BLaER1 treated with 17β-estradiol and CSF1 and Interleukin-3, amounts not matched to agents 10 nM and 100 nM (cell line): ENCODE data around the gene RBP3.

Experiments used
- H3K27ac ChIP-seq, 11 experiments: shearing (Covaris generic); formaldehyde crosslinking; 2 replicates each; pipeline ENCODE4 v1.8.1; 2022
- H3K27me3 ChIP-seq, 11 experiments: shearing (Covaris generic); formaldehyde crosslinking; 2 replicates each; pipeline ENCODE4 v1.8.1; 2022
- H3K36me3 ChIP-seq, 11 experiments: shearing (Covaris generic); formaldehyde crosslinking; 2 replicates each; pipeline ENCODE4 v1.8.1; 2022
- H3K4me1 ChIP-seq, 10 experiments: shearing (Covaris generic); formaldehyde crosslinking; 2 replicates each; pipeline ENCODE4 v1.8.1; 2022
- H3K4me2 ChIP-seq, 11 experiments: shearing (Covaris generic); formaldehyde crosslinking; 2 replicates each; pipeline ENCODE4 v1.8.1; 2022
- H3K4me3 ChIP-seq, 10 experiments: shearing (Covaris generic); formaldehyde crosslinking; 2 replicates each; pipeline ENCODE4 v1.8.1; 2022
- H3K9ac ChIP-seq, 11 experiments: shearing (Covaris generic); formaldehyde crosslinking; 2 replicates each; pipeline ENCODE4 v1.8.1; 2022
- H3K9me3 ChIP-seq, 11 experiments: shearing (Covaris generic); formaldehyde crosslinking; replicated peaks in 1 of 11; 2 replicates each; pipeline ENCODE4 v1.8.1; 2022
- H4K20me1 ChIP-seq, 11 experiments: shearing (Covaris generic); formaldehyde crosslinking; 2 replicates each; pipeline ENCODE4 v1.8.1; 2022
- Cebpa-rat ChIP-seq, 11 experiments: shearing (Covaris generic); IDR thresholded peaks; 2 replicates each; pipeline ENCODE4 v1.8.1; 2022

The RBP3 gene

DNA sequence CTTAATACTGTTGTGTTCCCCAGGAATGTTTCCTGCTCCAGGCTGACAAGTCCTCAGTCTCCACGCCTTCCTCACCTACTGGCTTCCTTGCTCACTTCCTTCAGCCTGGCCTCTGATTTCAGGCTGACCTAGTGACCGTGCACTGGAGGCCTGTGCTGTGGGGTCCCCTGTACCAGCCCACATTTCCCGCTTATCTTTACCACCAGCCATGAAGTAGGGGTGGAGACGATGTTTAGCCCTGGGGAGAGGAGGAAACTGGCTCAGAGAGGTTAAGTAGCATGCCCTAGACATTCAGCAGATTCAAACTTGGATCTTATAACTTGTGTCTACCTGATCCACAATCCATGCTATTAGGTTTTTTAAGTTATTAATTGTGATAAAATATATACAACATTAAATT is 40.7 kb downstream of the RBP3 start:
- Histone ChIP-seq H3K4me2 (no peak overlapping the region), H3K9ac (no peak overlapping the region), H3K4me3 (no peak overlapping the region), H3K9me3 (peaks cover 23 to 38% (median 27%) of the 10 kb centered on the region in 11 experiments), H4K20me1 (no peaks in the 10 kb centered on the region), H3K27ac (no peak overlapping the region), H3K4me1 (peaks cover 0 to 8% (median 5%) of the 10 kb centered on the region in 10 experiments; a peak in 16 of 20 replicates), H3K36me3 (no peaks in the 10 kb centered on the region), H3K27me3 (no peaks in the 10 kb centered on the region)
- TF ChIP-seq Cebpa-rat (IDR thresholded peaks at IDR 0.05) = no peak

DNA sequence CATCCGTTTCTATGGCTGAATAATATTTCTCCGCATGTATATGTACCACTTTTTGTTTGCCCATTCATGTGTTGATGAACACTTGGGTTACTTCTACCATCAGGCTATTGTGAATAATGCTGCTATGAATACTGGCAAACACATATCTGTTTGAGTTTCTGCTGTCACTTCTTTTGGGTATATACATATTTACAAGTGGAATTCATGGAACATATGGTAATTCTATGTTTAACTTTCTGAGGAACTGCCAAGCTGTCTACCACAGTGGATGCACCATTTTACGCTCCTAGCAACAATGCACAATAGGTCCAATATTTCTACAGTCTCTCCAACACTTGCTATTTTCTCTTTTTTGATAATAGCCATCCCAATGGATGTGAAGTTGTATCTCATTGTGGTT is 41.5 kb downstream of the RBP3 start:
- Histone ChIP-seq H3K4me3 (no peak overlapping the region), H3K9ac (no peak overlapping the region), H3K36me3 (no peaks in the 10 kb centered on the region), H4K20me1 (no peaks in the 10 kb centered on the region), H3K27ac (no peak overlapping the region), H3K4me2 (no peak overlapping the region), H3K4me1 (peaks cover 0 to 7% (median 4%) of the 10 kb centered on the region in 10 experiments; a peak in 5 of 20 replicates), H3K9me3 (peaks cover 23 to 38% (median 27%) of the 10 kb centered on the region in 11 experiments), H3K27me3 (no peaks in the 10 kb centered on the region)
- no peak for TF ChIP-seq Cebpa-rat (IDR thresholded peaks at IDR 0.05)

DNA sequence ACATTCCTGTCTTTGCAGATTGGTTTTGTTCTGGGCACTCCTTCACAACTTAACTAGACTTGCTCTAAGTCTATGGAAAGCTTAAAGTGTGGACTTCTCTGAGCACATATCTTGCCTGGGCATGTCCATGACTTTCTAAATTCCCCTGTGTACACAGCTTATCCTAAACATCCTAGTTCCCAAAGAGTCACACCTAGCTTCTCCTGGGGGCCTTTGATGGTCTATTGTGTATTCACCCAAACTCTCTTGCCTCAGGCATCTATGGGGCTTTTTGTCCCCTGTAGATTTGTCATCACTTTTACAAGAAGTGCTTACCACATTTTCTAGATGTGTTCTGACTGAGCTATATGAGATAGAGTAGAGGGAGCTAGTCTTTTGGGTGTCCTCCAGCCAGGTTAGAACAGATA is 48.2 kb downstream of the RBP3 start:
- no peaks in the 10 kb centered on the region for H3K27me3 ChIP-seq
- no peak overlapping the region for H3K27ac ChIP-seq
- TF ChIP-seq Cebpa-rat (IDR thresholded peaks at IDR 0.05) = no peak
- no peak overlapping the region for H3K4me2 ChIP-seq
- no peaks in the 10 kb centered on the region for H4K20me1 ChIP-seq
- H3K9ac ChIP-seq = no peak overlapping the region
- no peaks in the 10 kb centered on the region for H3K4me1 ChIP-seq
- H3K36me3 ChIP-seq = no peaks in the 10 kb centered on the region
- H3K9me3 ChIP-seq = 0 out of 22 replicates have a peak, but pooled peaks cover 0 to 3% (median 0%) of the 10 kb centered on the region in 11 experiments
- no peak overlapping the region for H3K4me3 ChIP-seq

DNA sequence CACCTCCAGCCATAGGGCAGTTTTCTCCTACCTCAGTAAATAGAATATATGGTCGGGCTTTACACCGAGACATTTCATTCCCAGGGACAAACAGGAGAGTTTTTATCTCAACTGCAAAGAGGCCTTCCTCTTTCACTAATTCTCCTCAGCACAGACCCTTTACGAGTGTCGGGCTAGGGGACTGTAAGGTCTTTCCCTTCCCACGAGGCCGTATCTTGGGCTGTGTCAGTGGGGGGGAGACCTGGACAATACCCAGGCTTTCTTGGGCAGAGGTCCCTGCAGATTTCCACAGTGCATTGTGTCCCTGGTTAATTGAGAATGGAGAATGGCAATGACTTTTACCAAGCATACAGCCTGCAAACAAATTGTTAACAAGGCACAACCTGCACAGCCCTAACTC is 49.1 kb downstream of the RBP3 start:
- Histone ChIP-seq H3K36me3 (no peaks in the 10 kb centered on the region), H4K20me1 (no peaks in the 10 kb centered on the region), H3K4me1 (no peaks in the 10 kb centered on the region), H3K4me3 (no peak overlapping the region), H3K27ac (no peak overlapping the region), H3K9me3 (0 out of 22 replicates have a peak, but pooled peaks cover 0 to 3% (median 0%) of the 10 kb centered on the region in 11 experiments), H3K4me2 (no peak overlapping the region), H3K9ac (no peak overlapping the region), H3K27me3 (no peaks in the 10 kb centered on the region)
- TF ChIP-seq Cebpa-rat (IDR thresholded peaks at IDR 0.05) = no peak

DNA sequence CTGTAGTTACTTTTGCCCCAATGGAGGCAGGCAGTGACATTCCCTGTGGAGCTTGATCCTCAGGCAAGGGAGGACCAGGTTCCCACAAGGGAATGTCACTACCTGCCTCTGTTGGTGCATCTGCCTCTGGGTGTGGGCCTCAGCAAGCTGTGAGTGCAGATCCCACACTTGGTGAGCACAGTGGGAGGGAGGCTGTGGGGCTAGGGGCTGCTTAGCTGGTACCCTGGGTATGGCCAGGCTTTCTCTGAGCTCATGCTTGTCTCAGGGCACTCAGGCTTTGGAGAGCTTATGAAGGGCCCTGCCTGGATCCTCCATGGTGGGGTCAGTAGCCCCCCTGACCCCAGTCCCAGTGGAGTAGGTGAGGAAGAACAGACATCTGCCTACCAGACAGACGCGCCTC is 52.1 kb downstream of the RBP3 start:
- H3K27ac ChIP-seq = no peak overlapping the region
- no peak overlapping the region for H3K4me3 ChIP-seq
- no peak overlapping the region for H3K4me2 ChIP-seq
- H3K27me3 ChIP-seq = no peaks in the 10 kb centered on the region
- H3K36me3 ChIP-seq = no peaks in the 10 kb centered on the region
- no peak overlapping the region for H3K9ac ChIP-seq
- TF ChIP-seq Cebpa-rat (IDR thresholded peaks at IDR 0.05) = no peak
- no peaks in the 10 kb centered on the region for H3K4me1 ChIP-seq
- H3K9me3 ChIP-seq = 0 out of 22 replicates have a peak, but pooled peaks cover 0 to 3% (median 0%) of the 10 kb centered on the region in 11 experiments
- H4K20me1 ChIP-seq = no peaks in the 10 kb centered on the region

DNA sequence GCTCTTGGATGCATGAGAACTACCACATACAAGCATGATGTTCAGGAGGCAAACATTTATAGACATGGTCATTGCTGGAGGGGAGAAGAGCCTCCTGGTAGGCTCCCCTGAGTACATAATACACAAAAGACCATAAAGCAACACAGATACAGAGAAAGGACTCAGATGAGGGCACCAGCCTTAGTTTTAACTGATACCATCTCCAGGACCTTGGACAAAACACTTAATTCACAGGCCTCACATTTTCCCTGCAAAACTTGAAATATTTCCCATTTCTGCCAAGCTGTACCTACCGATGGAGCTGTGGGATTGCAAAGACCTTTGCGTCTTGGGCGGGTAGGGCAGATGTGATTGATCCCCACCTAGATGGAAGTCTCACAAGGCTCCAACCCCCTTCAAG is 52.6 kb downstream of the RBP3 start:
- no peak overlapping the region for H3K27ac ChIP-seq
- no peaks in the 10 kb centered on the region for H3K4me1 ChIP-seq
- no peak overlapping the region for H3K4me2 ChIP-seq
- no peaks in the 10 kb centered on the region for H3K36me3 ChIP-seq
- H3K27me3 ChIP-seq = no peaks in the 10 kb centered on the region
- H3K9ac ChIP-seq = no peak overlapping the region
- 0 out of 22 replicates have a peak, but pooled peaks cover 0 to 3% (median 0%) of the 10 kb centered on the region in 11 experiments for H3K9me3 ChIP-seq
- H4K20me1 ChIP-seq = no peaks in the 10 kb centered on the region
- no peak for TF ChIP-seq Cebpa-rat (IDR thresholded peaks at IDR 0.05)
- no peak overlapping the region for H3K4me3 ChIP-seq

DNA sequence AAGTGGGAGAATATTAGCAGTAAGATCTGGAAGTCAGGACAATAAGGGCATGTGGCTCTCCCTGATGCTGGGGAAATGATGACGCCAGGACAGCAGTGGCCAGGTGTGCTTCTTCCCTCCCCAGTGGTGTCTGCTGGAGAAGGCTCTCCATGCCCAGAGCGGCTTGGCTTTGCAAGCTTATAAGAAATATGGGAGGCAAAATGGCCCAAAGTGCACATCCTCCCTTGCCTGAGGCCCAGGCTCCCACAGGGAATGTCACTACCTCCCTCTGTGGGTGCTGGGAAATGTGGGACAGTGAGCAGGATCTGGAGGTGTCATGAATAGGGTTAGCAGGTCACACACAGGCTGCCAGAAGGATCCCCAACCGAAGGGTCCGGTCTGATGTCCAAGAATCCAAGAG is 53.0 kb downstream of the RBP3 start:
- H4K20me1 ChIP-seq = no peaks in the 10 kb centered on the region
- no peak for TF ChIP-seq Cebpa-rat (IDR thresholded peaks at IDR 0.05)
- H3K4me2 ChIP-seq = no peak overlapping the region
- no peaks in the 10 kb centered on the region for H3K27me3 ChIP-seq
- no peak overlapping the region for H3K27ac ChIP-seq
- no peaks in the 10 kb centered on the region for H3K4me1 ChIP-seq
- no peaks in the 10 kb centered on the region for H3K36me3 ChIP-seq
- 0 out of 22 replicates have a peak, but pooled peaks cover 0 to 3% (median 0%) of the 10 kb centered on the region in 11 experiments for H3K9me3 ChIP-seq
- no peak overlapping the region for H3K4me3 ChIP-seq
- no peak overlapping the region for H3K9ac ChIP-seq

DNA sequence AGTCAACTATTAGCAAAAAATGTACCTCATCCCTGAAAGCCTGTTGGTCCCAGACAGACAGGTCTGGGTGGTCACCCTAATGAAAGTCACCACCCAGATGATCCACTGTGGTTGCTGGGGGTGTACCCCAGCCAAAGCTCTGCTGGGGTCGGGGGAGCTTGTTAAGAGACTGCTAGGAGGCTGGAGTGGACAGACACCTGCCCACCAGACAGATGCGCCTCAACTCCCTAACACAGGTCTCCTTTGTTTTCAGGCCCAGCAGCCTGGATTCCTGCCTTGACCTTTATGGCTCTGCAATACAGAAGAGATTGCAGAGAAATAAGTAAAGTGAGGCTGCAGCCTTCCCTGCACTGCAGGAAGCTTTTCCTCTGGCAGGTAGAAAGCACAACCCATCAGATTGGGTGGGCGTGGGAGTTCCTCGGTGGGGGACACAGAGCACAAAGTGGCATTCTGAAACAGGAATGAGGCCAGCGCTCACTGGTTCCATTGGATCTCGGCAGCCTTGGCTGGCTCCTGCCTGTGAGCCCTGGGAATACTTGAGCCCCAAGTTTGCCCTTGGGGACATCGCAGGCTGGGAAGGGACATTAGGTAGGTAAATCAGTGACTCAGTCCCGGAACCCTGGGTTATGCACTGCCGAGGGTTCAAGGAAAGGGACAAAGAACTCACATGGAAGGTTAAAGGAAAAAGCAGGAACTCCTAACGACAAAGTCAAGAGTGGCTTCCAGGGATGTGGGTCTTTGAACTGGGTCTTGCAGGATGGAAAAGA is 53.9 kb downstream of the RBP3 start:
- Histone ChIP-seq H3K27ac (no peak overlapping the region), H3K9ac (no peak overlapping the region), H3K4me2 (no peak overlapping the region), H3K9me3 (0 out of 22 replicates have a peak, but pooled peaks cover 0 to 3% (median 0%) of the 10 kb centered on the region in 11 experiments), H3K4me1 (no peaks in the 10 kb centered on the region), H3K4me3 (no peak overlapping the region), H4K20me1 (no peaks in the 10 kb centered on the region), H3K27me3 (no peaks in the 10 kb centered on the region), H3K36me3 (no peaks in the 10 kb centered on the region)
- TF ChIP-seq Cebpa-rat (IDR thresholded peaks at IDR 0.05) = no peak

DNA sequence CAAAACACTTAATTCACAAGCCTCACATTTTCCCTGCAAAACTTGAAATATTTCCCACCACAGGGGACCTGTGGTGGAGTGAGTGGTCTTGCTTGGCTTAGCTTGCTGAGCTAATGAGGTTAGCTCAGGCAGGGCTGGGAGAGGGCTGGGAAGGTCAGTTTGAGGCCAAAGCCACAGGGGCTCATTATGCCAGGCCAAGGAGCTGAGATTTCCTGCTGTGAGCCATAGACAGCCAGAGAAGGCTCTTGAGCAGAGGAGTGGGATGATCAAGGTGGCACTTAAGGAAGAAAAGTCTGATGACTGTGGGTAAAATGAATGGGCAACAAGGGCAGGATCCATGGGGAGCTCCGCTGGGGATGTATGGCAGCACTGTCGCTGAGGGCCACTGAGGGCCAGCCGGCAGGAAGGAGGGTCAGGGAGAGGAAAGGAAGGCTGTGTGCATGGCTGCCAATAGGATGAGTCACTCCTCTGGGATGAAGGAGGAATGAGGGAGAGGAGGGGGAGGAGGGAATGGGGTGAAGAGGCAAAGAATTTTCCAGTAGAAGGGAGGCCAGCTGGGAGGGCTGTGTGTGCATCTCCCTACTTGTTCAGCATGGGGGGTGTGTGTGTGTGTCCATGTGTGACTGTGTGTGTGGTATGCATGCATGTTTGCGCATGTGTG is 54.6 kb downstream of the RBP3 start:
- 0 out of 22 replicates have a peak, but pooled peaks cover 0 to 3% (median 0%) of the 10 kb centered on the region in 11 experiments for H3K9me3 ChIP-seq
- H3K9ac ChIP-seq = no peak overlapping the region
- no peak overlapping the region for H3K27ac ChIP-seq
- no peaks in the 10 kb centered on the region for H3K27me3 ChIP-seq
- no peaks in the 10 kb centered on the region for H3K4me1 ChIP-seq
- no peak overlapping the region for H3K4me3 ChIP-seq
- no peaks in the 10 kb centered on the region for H3K36me3 ChIP-seq
- H4K20me1 ChIP-seq = no peaks in the 10 kb centered on the region
- no peak overlapping the region for H3K4me2 ChIP-seq
- TF ChIP-seq Cebpa-rat (IDR thresholded peaks at IDR 0.05) = no peak
